Right hindlimb (tissue), 1 donor: Measurements from ENCODE around the gene ITPR2.

ENCODE experiments used
- DNase-seq: peaks from one replicate; pipeline ENCODE4 v3.0.0-alpha.2; 2018

Gene ITPR2

DNA sequence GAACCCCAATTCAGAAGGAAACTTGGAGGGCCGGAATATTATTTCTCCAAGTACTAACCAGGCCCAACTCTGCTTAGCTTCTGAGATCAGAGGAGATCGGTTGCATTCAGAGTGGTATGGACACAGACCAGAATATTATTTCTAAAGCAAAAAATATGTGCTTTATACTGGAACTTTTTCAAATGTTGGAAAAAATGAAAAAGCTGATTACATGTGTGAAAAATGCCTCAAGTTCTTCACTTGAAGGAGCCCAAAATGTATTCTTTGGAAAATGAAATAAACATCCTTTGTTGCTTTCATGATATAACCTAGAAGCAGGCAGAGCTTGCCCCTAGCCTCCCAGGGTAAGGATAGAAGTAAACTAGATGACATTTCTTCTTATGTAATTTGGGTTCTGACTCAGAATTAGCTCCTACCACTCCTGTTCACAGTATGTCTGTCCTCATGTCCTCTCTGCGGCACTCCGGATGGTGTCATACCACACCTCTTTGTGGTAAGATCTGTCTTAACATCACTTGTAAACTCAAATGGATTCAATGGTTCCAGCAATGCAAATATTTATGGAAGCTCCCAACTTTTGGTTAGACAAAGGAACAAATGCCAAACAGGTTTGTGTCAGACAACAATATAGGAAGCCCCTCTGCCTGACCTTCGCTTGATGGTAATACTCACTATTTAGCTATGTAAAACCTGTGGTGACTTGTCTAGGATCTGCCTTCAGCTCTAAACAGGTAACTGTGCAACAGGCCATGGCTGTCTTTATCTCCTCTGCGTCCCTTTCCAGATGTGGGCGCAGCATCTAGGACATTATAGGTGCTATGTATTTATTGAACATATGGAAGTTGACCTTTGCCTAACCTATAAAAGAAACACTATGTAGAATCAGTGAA, 459.1 kb downstream of the ITPR2 start:
- DNase-seq: no peak

DNA sequence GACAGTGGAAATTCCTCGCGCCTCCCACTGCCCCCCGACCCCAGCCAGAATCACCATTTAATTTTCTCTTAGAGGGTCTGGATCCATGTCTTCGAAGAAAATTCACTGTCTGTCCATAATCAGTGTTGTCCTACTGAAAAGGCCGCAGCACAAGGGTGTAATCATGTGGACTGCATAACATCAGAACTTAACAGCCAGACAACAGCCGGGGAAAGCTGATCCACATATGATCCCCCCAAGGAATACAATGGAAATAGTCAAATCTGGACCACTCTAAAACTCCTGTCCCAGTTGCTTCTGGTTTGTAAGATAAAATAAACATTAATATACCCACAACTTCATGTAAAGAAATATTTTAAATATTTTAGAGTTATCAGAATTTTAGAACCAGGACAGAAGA, 460.1 kb downstream of the ITPR2 start:
- DNase-seq: no peak

DNA sequence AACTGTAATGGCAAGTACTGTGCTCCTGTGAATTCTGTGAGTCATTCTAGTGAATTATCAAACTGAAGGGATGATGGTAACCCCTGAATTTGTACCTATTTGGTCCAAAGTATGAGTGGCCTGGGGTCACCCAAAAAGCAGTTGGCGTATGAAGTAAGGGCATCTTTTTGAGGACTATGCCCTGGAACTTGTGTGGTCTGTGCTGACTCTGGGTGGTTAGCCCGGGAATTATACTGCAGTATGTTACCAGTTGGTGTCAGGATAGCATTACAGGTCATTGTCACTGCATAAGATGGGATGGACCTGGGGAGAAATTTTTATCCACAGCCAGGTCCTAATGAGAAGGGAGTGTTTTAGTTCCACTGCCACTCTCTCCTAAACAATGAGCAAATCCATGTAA, 462.9 kb downstream of the ITPR2 start:
- no peak for DNase-seq

DNA sequence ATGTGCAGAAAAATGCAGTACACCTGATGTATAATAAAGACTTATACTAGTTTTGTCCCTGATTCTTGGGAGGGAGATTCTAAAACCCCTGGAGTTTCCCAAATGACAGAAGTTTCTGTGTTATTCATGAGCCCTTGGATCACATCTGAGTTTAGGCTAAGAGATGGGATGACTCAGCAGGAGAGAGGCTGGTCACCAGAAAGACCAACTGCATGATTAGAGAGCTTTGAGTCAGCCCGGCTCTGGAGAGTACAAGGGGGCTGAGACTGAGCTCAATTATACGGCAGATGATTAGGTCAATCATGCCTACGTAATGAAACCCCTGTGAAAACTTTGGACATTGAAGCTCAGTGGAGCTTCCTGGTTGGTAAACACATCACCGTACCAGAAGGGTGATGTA, 463.4 kb downstream of the ITPR2 start:
- DNase-seq: no peak

DNA sequence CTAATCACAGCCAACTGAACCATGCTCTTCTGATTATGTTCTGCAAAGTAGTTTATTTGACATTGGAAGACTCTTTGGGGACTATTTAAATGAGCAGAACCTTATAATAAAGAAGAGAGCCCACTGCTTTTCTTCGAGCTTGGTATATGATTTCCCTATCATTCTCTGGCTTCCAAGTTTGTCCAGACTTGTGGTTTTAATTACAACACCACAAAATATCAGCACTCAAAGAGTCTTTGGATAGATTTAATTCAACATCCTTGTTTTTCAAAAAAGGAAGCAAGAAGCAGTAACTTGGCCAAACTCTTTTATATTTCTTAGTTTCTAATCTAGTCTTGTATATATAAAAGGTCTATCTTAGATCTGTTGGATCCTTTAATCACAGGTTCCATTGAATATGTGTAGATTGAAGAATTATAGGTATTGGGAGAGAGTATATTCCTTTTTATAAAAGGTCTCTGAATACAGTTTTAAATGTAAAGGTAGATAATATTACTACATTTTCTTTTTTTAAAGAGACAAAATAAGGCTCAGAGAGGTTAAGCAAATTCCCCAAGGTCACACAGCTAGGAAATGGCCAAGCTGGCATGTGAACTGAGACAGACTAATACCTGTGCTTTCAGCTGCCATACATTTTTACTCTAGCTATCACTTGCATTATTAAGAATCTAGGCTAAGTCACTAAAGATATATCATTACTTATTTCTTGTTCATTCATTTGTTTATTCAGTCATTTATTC, 464.8 kb downstream of the ITPR2 start:
- no peak for DNase-seq

DNA sequence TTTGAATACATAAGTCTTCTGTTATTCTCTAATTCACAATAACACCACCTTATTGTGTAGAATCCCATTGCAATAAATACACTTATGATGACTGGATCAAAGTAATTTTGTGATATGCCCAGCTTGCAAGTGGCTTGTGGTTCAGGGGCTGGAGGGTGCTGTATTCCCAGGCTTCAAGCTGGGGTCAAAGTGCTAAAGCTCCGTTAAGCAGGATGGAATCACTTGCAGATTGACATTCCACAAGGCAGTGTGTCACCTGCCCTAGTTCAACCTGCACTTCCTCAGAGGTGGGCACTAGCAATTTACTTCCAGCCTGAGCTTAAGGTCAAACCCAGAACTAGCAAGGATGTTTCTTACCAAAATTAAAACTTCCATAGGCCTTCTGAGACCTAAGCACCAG, 471.0 kb downstream of the ITPR2 start:
- no peak for DNase-seq

DNA sequence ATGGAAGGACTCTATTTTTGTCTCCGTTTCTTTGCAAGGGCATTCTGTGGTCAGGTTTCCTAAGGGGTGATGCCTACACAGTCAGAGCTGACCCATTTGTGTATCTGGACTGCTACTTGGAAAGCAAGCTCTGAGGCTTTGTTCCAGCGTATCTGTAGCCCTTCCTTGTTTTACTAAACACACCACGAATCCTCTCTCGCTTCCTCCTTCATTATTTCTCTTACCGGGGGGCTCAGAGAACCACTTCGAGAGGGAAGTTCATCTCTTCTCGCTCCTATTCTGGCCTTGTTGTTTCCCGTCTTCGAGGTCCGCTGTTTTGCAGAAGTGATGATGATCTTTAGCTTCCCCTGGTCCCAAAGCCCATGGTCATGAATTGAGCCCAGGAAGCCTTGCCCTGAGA, 472.9 kb downstream of the ITPR2 start:
- DNase-seq: no peak

DNA sequence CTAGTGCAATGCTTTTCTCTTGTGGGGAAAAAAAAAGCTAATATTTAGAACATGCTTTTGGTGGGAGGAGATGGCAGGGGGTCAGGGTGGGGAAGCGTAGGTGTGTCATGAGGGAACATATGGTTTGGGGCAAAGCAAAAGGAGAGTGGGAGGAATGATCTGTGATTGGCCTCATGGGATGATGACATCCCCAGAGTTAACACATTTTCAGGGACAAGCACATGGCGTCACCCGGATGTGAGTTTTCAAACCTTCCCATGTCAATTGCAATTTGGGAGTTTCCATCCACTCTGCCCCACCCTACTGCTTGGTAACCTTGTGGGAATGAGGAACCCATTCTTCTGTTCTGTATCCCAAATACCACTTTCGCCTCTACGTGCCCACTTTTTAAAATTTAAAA, 473.4 kb downstream of the ITPR2 start:
- DNase-seq: no peak

DNA sequence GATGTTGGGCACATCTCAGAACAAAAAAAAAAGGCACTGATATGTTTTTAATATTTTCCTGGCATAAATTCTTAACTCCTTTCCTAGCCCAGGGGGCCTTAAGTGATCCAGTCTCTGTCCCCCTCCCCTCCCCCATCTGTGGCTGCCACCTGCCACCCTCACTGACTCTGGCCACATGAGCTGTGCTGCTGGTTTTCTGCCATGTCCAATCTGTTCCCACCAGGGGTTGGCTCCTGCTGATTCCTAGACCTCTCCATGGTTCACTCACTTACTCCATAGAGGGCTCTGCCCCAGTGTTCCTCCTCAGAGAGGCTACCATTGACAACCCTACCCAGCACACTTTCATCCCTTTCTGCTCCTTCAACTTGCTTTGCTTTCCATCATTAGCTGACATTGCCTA, 474.3 kb downstream of the ITPR2 start:
- DNase-seq: no peak

DNA sequence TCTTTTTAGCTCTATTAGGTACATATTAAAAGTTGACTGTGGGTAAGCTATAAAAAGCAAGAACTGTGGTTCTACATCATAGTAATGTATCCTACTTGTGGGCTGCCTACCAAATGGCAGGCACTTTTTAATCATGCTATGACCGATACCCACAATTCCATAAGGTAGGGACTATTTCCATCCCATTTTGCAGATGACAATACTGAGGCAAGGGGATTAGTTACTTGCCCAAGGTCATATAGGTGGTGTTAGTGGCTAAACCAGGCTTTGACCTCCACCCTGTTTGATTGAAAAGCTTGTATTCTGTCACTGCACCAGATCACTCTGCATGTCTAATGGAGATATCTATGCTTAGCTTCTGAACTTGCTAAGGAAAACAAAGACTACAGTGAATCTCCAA, 485.7 kb downstream of the ITPR2 start:
- no peak for DNase-seq

DNA sequence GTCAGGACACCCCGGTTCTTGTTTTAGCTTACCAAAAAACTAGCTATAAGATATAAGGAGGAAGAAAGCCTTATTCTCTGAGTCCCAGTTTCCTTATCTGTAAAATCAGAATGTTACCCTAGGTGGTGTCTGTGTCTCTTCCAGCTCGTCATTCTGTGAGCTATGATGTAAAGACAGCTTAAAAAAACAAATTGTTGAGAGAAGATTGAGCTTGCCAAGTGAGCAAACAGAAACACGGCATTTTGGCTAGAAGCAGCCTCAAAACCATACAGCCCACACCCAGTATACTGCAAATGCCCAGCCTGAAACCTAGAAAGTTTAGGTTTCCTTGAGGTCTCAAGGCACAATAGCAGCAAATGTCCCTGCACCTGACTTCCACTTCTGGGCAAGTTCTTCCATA, 486.3 kb downstream of the ITPR2 start:
- DNase-seq: no peak

DNA sequence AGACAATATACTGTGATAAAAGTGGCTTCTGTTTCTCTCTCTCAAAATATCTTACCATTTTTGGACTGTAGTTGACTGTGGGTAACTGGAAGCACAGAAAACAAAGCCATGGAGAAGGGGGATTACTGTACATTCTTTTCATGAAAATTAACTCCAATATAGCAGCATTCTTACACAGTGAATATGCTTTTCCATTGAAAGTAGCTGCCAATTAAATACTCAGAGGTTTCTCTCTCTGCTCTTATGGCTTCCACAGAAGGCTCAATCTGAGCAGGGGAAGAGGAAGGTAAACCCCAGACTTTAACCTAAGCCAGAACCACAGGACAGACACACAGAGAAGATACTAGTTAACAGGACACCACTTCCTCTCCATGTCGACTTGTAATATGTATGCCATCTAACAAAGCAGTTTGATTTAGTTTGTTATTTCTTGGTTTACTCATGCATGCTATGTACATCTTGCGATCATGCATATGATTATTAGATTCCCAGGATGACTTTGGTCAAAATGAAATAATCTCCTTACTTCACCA, 487.5 kb downstream of the ITPR2 start:
- no peak for DNase-seq

DNA sequence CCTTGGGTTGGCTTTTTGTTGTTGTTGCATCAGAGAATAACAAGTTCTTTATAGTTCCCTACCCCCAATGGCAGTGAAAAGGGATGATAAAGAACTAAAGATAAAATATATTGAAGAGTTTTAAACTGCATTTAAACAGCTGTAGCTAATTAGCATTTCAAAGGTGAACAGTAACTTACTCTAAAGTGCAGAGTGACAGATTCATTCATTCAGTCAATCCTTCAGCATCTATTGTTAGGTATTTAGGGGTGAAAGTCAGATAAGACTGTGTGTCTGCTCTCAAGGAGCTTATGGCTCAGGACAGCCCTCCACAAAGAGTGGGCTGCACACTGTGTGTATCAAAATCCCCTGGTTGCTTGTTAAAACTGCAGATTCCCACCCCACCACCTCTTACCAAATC, 491.5 kb downstream of the ITPR2 start:
- no peak for DNase-seq

DNA sequence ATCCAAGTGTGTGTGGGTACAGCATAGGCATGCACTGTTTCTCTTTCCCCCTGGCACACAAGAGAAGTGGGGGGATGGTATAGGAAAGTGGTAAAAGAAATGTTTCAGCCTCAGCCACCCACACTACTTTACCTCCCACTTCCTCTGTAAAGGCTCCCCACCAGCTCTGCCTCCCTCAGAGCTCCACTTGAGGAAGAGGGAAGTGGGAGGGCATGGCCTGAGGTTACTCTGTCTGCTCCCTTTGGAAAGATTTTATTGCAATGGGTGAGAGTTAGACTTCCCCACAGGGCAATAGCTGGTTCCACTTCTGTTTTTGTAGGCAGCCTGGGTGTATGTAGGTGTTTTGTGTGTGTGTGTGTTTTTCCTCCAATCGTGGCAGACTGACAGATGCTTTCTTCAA, 492.3 kb downstream of the ITPR2 start:
- DNase-seq: no peak

DNA sequence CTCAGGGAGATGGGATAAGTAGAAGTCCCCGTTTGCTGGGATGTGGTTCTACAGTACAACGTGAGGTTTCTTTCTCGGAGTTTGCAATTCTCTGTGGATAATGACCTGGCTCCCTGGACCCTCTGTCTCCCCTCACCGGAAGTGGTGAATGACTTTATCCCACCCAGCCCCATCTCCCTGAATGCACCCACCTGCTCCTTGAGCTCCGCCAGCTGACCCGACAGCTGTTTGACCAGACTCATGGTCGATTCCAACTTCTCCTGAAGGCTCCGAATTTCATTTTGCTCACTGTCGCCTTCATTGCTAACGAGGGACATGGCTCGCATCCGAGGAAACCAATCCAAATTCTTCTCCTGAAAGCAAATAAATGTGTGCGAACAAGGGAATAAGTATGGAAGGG, 493.0 kb downstream of the ITPR2 start:
- DNase-seq: no peak

DNA sequence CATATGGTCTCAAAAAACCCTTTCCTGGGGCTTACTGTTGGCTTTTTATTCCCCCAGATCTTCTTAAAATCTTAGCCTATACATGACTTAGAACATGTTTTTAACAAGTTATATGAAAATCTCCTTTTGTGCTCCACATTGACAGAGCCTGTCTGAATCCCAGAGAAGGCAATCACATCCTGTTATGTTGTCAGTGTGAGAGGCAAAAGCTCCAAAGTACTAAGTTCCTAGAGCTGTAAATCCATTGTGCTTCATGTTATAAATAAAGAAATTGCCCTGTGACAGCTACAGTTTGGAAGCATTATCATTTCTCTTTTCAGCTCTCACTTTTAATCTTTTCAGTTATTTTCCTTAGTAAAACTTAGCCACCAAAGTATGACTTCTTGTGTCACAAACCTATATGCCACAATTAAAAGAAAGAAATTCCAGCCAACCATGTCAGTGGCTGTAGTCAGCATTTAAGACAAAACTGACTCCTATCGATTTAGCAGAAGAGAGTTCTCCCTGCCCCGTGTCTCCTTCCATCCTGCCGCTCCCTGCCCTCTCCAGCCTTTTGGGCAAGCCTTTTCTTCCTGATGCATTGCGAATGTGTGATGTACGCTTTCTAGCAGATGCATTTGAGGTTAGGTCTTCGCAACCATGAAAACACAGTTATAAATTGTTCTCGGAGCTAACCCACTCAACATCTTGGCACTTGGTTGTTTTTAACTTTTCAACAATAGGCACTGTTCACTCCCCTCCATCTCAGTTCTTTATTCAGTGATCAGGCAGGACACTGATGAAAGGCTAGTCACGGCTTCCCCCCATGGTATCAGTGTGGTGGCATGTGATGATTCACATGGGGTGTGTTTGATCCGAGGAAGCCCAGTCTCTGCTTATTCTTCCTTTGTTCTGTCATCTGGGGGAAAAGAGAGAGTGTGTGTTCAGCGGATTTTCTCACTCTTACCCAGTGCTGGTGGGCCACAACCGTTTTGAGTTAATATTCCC, 494.1 kb downstream of the ITPR2 start:
- no peak for DNase-seq

DNA sequence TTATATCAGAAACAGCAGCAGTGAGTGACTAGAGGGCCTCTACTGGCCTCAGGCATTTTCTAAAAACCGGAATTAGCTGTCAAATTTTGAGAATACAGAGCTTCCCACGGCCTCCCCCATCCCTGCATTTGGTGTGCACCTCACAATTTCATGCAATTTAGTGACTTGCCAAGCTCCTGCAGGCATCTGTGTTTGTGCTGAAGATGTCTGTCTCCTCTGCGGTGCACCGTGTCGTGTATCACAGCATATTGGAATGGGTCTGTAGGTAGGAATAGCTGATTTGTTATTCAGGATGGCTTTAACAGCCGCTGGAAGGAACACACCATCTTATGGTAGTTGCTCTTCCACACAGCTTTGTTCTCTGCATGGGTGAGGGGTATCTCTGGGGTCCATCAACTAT, 497.3 kb downstream of the ITPR2 start:
- no peak for DNase-seq

DNA sequence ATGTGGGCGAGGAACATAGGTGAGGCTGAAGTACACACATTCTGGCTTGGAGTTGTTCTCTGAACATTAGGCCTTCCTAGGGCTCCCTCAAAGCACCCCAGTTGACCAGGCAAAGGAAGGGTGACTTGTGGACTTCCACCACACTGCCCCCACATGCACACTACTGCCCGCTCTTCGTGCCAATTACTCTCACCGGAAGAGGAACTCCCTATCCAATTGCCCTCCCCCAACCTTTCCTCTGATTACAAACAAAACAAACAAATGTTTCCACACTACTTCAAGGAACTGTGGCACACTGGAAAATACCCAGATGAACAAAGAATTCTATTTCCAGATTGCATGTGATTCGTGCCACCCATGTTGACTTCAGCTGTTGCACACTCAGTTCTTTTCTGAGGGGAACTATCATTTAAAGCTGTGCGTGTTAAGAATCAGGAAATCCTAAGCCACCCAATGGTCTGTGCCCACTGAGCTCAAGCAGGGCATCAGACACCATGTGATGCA, 498.3 kb downstream of the ITPR2 start:
- no peak for DNase-seq

DNA sequence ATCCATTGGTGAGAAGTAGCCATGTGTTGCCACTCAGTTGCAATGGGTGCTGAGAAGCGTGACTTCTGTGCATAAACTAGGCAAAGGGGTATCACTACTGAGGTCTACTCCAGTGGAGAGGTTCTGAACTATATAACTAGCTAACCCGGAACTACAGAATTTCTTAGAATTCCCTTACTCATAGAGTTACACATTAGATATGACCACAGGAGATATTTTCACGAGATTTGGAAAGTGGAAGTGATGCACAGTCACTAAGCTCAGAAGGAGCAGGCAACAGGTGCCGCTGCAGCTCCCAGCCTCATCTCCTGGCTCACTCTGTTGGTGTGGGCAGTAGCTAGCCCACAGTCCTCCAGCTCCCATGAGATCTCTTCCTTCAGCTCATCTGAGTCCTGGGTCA, 501.0 kb downstream of the ITPR2 start:
- DNase-seq: no peak

DNA sequence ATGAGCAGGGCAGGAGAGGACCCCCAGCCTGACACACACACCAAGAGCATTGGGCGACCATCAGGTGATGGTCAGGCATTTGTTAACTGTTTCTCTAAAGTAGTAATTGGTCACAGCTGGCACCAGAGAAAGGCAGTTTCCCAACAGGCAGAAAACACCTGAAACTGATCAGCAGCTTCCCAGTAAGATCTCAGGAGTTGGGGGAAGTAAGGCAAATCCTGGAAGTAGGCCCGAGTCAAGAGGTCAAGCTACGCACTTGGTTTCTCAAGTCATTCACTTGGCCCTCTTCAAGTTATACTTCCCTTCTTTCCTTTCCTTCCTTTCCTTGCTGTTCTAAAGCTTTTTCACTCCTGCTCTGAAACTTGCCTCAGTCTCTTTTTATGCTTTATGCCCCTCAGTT, 501.9 kb downstream of the ITPR2 start:
- DNase-seq: no peak

DNA sequence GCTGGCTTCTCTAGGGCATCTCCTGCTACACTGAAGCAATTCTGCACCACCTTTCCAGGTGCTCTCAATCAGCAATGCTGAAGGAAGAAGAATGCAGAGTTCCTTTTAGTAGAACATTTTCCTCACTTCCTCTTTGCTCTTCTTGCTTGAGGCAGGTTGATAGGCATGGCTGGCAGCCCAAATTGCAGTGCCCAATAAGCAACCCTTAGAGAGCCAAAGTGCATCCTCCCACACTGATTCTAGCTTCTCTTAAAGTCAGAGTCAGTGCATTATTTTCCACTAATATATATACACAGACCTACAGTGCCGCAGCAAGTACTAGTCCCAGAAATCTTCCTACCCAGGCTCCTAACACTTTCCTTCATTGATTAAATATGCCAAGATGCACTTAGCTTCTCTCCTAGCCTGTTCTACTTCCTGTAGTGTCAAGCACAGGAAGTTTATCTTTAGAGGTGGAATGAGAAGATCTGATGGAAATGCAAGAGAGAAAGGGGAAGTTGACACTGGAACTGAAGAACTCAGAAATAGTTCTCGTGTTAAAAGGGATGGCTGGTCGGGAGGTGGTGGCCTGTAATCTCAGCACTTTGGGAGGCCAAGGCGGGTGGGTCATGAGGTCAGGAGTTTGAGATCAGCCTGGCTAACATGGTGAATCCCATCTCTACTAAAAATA, 504.9 kb downstream of the ITPR2 start:
- no peak for DNase-seq

DNA sequence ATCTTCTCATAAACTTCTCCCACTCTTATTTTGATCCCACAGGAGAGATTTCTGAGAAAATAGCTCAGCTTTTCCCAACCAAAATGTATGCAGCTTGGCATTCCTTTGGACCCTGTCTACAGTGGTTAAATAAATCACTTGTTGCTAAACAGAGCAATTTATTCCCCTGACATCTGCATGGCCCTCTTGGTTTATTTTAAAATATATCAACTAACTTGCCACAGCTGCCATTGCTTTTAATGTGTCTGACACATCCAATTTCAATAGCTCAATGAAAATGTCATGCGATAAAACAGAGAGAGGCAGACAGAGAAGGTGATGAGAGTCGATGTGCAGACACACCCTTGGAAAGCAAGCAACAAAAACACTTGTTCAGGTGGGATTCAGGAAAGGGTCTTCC, 509.3 kb downstream of the ITPR2 start:
- no peak for DNase-seq
